ENCODE measurements around the gene RHOV.
A peak's percentile ranks its signal among the peaks of the same experiment; 100 is the strongest.

RHOV gene

GRCh38 chr15:40847223-40847961 is 26.6 kb downstream of the RHOV start:
- Histone ChIP-seq H3K9me3 (ENCODE audit: control insufficient read depth, insufficient read depth, low read length) (no peaks in the 10 kb centered on the region), H3K27me3 (ENCODE audit: control insufficient read depth, low read length) (peaks cover 11% of the 10 kb centered on the region), H3K9me2 (replicated peaks; ENCODE audit: control insufficient read depth, low read length) (no peaks in the 10 kb centered on the region), H3K27ac (ENCODE audit: low read depth, low read length) (peak overlapping the region; percentile 36), H3K4me2 (ENCODE audit: low read length) (peak overlapping the region; percentile 71), H3F3A (ENCODE audit: control insufficient read depth, insufficient read depth) (peaks cover 3% of the 10 kb centered on the region), H4K20me1 (ENCODE audit: control insufficient read depth, insufficient read depth, low read depth, low read length) (no peaks in the 10 kb centered on the region), H3K4me1 (ENCODE audit: control insufficient read depth, low read length) (peaks cover 47% of the 10 kb centered on the region), H3K36me3 (ENCODE audit: control insufficient read depth, low read length) (no peaks in the 10 kb centered on the region), H3K79me2 (ENCODE audit: control insufficient read depth, low read length) (peaks cover 4% of the 10 kb centered on the region; the same call in 1 of the 2 replicates), H3K4me3 (ENCODE audit: low read length) (peak overlapping the region; percentile 60)
- TF ChIP-seq EZH2phosphoT487 (IDR thresholded peaks at IDR 0.05; ENCODE audit: borderline replicate concordance, low read length) (no peak), CTCF (IDR thresholded peaks at IDR 0.05; ENCODE audit: low read depth, low read length, poor library complexity, severe bottlenecking) (no peak)

GRCh38 chr15:40846841-40847222 is 27.2 kb downstream of the RHOV start:
- Histone ChIP-seq H3K9me3 (ENCODE audit: control insufficient read depth, insufficient read depth, low read length) (no peaks in the 10 kb centered on the region), H3K4me1 (ENCODE audit: control insufficient read depth, low read length) (peaks cover 47% of the 10 kb centered on the region), H3K4me3 (ENCODE audit: low read length) (peak overlapping the region; percentile 60), H3K36me3 (ENCODE audit: control insufficient read depth, low read length) (no peaks in the 10 kb centered on the region), H3K4me2 (ENCODE audit: low read length) (peak overlapping the region; percentile 71), H3F3A (ENCODE audit: control insufficient read depth, insufficient read depth) (peaks cover 3% of the 10 kb centered on the region), H3K79me2 (ENCODE audit: control insufficient read depth, low read length) (peaks cover 4% of the 10 kb centered on the region; the same call in 1 of the 2 replicates), H4K20me1 (ENCODE audit: control insufficient read depth, insufficient read depth, low read depth, low read length) (no peaks in the 10 kb centered on the region), H3K27ac (ENCODE audit: low read depth, low read length) (peak overlapping the region; percentile 36), H3K27me3 (ENCODE audit: control insufficient read depth, low read length) (peaks cover 11% of the 10 kb centered on the region), H3K9me2 (replicated peaks; ENCODE audit: control insufficient read depth, low read length) (no peaks in the 10 kb centered on the region)
- TF ChIP-seq CTCF (IDR thresholded peaks at IDR 0.05; ENCODE audit: low read depth, low read length, poor library complexity, severe bottlenecking) = no peak
- no peak for TF ChIP-seq EZH2phosphoT487 (IDR thresholded peaks at IDR 0.05; ENCODE audit: borderline replicate concordance, low read length)

DNA sequence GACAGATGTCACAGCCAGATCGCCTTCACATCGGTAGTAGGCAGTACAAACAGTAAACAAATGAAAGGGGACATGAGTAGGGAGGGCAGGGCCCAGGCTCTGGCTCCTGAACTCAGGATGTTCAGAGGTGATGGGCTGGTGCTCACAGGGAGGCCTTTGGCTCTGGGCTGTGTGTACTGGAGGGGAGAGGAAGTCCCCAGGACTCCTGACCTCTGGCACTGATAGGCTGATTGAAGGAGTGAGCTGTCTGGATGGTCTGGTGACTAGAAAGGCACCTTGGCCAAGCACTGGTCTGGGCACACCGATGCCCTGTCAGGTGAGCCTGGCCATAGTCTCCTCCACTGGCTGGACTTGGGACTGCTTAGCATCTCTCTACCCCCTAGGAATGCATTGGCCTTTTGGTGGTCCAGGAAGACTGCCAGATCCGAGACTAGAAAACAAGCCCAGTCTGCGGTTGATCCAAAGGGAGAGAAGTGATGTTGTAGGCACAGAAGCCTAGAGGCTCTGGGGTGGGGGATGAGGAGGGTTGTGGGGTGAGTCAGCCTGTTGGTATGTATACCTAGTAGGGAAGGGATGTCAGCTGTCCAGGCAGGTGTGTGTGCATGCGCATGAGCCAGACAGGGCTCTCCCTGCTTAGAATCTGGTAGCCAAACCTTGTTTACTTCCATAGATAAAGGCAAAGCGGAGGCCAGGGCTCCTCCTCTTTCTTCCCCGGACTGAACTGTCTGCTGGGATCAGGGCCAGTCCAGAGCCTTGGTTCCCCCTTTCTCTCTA is 28.3 kb downstream of the RHOV start:
- H3K4me2 ChIP-seq (ENCODE audit: low read length) = peak overlapping the region; percentile 71
- no peaks in the 10 kb centered on the region for H3K9me3 ChIP-seq (ENCODE audit: control insufficient read depth, insufficient read depth, low read length)
- peaks cover 47% of the 10 kb centered on the region for H3K4me1 ChIP-seq (ENCODE audit: control insufficient read depth, low read length)
- H3K27ac ChIP-seq (ENCODE audit: low read depth, low read length) = no peak overlapping the region
- peaks cover 11% of the 10 kb centered on the region for H3K27me3 ChIP-seq (ENCODE audit: control insufficient read depth, low read length)
- no peaks in the 10 kb centered on the region for H4K20me1 ChIP-seq (ENCODE audit: control insufficient read depth, insufficient read depth, low read depth, low read length)
- peaks cover 4% of the 10 kb centered on the region; the same call in 1 of the 2 replicates for H3K79me2 ChIP-seq (ENCODE audit: control insufficient read depth, low read length)
- no peak for TF ChIP-seq CTCF (IDR thresholded peaks at IDR 0.05; ENCODE audit: low read depth, low read length, poor library complexity, severe bottlenecking)
- no peak for TF ChIP-seq EZH2phosphoT487 (IDR thresholded peaks at IDR 0.05; ENCODE audit: borderline replicate concordance, low read length)
- no peaks in the 10 kb centered on the region for H3K9me2 ChIP-seq (replicated peaks; ENCODE audit: control insufficient read depth, low read length)
- peak overlapping the region; percentile 60 for H3K4me3 ChIP-seq (ENCODE audit: low read length)
- peaks cover 3% of the 10 kb centered on the region for H3F3A ChIP-seq (ENCODE audit: control insufficient read depth, insufficient read depth)
- H3K36me3 ChIP-seq (ENCODE audit: control insufficient read depth, low read length) = no peaks in the 10 kb centered on the region
